CD8-positive, alpha-beta memory T cell (primary cell): ENCODE results near the gene FARP2. TPM values are rescaled to one million over a fixed set of nuclear protein-coding genes. Genes with fewer than 3 reads are reported as not detected.

Experiments used
- CTCF ChIA-PET: fragments of 350-600 bp; sonication (Branson Sonifier 250); formaldehyde crosslinking; loops from one replicate; lab custom pipeline; 2021; ENCODE audit warnings: antibody characterized with exemption; lab: Charles Lee
- POLR2A ChIA-PET: fragments of 350-600 bp; sonication (Branson Sonifier 250); formaldehyde crosslinking; loops from one replicate; lab custom pipeline; 2021; ENCODE audit warnings: antibody characterized with exemption; lab: Charles Lee
- DNase-seq, 5 donors: peaks; one replicate each; pipeline versions ENCODE4 v3.0.0 to v3.0.0-alpha.2; 2020 to 2022; ENCODE audit warnings: mixed read lengths in 1 of 5
- H3K27ac ChIP-seq: one replicate; pipeline ENCODE4 v1.7.0; 2013; ENCODE audit warnings: low read depth, mild to moderate bottlenecking, low read length, moderate library complexity
- H3K27me3 ChIP-seq: 2 replicates; pipeline ENCODE4 v1.7.0; 2013; ENCODE audit warnings: low read length, mild to moderate bottlenecking; ENCODE audit not compliant: insufficient read depth, poor library complexity, severe bottlenecking
- H3K36me3 ChIP-seq: 2 replicates; pipeline ENCODE4 v1.7.0; 2013; ENCODE audit warnings: mild to moderate bottlenecking, low read length, moderate library complexity; ENCODE audit not compliant: insufficient read depth
- H3K4me1 ChIP-seq: 2 replicates; pipeline ENCODE4 v1.7.0; 2013; ENCODE audit warnings: mild to moderate bottlenecking, low read length, moderate library complexity; ENCODE audit not compliant: insufficient read depth
- H3K4me3 ChIP-seq: 2 replicates; pipeline ENCODE4 v1.7.0; 2013; ENCODE audit warnings: mild to moderate bottlenecking, low read length
- H3K9me3 ChIP-seq: 2 replicates; pipeline ENCODE4 v1.7.0; 2013; ENCODE audit warnings: mild to moderate bottlenecking, low read length
- H3K27ac Mint-ChIP-seq, 8 donors: one replicate each; pipeline ENCODE4 v1.8.0; 2020 to 2021; ENCODE audit warnings: mixed read lengths in 8 of 8, mild to moderate bottlenecking in 6 of 8, inconsistent platforms in 3 of 8, moderate library complexity in 3 of 8
- H3K27me3 Mint-ChIP-seq, 2 donors: one replicate each; pipeline ENCODE4 v1.8.0; 2020 to 2021; ENCODE audit warnings: mixed read lengths in 2 of 2, mild to moderate bottlenecking in 1 of 2, moderate library complexity in 1 of 2
- H3K36me3 Mint-ChIP-seq, 3 donors: one replicate each; pipeline ENCODE4 v1.8.0; 2020 to 2021; ENCODE audit warnings: mixed read lengths in 3 of 3, inconsistent platforms in 1 of 3, mild to moderate bottlenecking in 1 of 3
- H3K4me1 Mint-ChIP-seq, 3 donors: one replicate each; pipeline ENCODE4 v1.8.0; 2020 to 2021; ENCODE audit warnings: mixed read lengths in 3 of 3, inconsistent platforms in 1 of 3, mild to moderate bottlenecking in 1 of 3
- H3K4me3 Mint-ChIP-seq, 7 donors: one replicate each; pipeline ENCODE4 v1.8.0; 2020 to 2021; ENCODE audit warnings: mixed read lengths in 7 of 7, mild to moderate bottlenecking in 6 of 7, moderate library complexity in 4 of 7, inconsistent platforms in 2 of 7
- H3K9me3 Mint-ChIP-seq, 5 donors: one replicate each; pipeline ENCODE4 v1.8.0; 2020 to 2022; ENCODE audit warnings: mixed read lengths in 5 of 5, mild to moderate bottlenecking in 3 of 5, moderate library complexity in 2 of 5, inconsistent platforms in 1 of 5
- polyA plus RNA-seq: library from polyadenylated mRNA; unstranded; fragments of 300-500 nt; fragmentation: Illumina TruSeq; gene quantifications from one replicate; pipeline ENCODE4 v1.2.3, GENCODE V29; 2021
- total RNA-seq, 2 experiments: library from RNA; stranded (reverse); gene quantifications; one replicate each; pipeline ENCODE4 v1.2.3, GENCODE V29; 2021

The FARP2 gene
- total and polyA plus RNA-seq, 3 experiments from 2014 or later: 10.4 to 36.0 (median 32.8) TPM

DNA sequence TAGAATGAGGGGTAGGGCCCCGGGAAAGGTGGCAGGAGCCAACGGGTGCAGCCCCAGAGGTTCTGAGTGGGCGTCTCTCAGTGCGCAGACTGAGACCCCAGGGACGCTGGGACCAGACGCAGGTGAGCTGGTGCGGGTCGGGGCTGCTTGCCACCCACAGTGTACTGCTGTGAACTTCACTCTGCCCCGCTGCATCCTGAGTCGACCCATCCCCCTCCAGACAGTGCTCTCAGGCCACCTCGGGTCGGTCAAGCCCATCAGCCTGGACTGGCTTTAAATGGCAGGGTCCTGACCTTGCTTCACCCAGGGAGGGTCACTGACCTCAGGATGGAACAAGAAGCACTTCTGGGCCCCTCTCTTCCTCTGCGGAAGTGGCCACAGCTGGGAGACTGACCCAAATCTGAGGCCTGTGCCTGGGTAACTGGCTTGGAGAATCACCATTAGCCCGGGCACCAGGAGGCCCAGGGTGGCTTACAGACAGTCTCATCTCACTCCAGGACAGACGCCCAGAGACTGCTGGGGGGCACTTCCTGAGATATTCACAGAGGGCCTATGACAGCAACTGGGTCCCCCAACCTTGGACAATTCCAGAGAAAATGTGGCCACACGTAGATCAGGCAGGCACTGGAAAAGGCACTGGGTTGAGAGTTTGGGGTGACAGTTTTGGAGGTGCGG is 178.8 kb downstream of the FARP2 start:
- Mint-ChIP-seq H3K36me3 (peaks cover 0 to 6% (median 0%) of the 10 kb centered on the region in 3 donors), H3K27me3 (peaks cover 7 to 24% of the 10 kb centered on the region in 2 donors), H3K9me3 (no peaks in the 10 kb centered on the region), H3K4me3 (no peak overlapping the region), H3K4me1 (no peaks in the 10 kb centered on the region), H3K27ac (no peak overlapping the region)
- peak in 1 of 5 donors; percentile 30 for DNase-seq
- no peaks in the 10 kb centered on the region for H3K4me1 ChIP-seq
- CTCF ChIA-PET: no interaction called here
- no peak overlapping the region for H3K27ac ChIP-seq
- no peak overlapping the region for H3K4me3 ChIP-seq
- H3K27me3 ChIP-seq: no peaks in the 10 kb centered on the region
- no peaks in the 10 kb centered on the region for H3K9me3 ChIP-seq
- POLR2A ChIA-PET: no interaction called here
- no peaks in the 10 kb centered on the region for H3K36me3 ChIP-seq

GRCh38 chr2:241535871-241536655 is 180.0 kb downstream of the FARP2 start:
- peak in 1 of 5 donors; percentile 35 for DNase-seq
- Mint-ChIP-seq H3K36me3 (peaks cover 0 to 6% (median 0%) of the 10 kb centered on the region in 3 donors), H3K4me3 (no peak overlapping the region), H3K9me3 (no peaks in the 10 kb centered on the region), H3K27me3 (peaks cover 12 to 25% of the 10 kb centered on the region in 2 donors), H3K4me1 (peaks cover 0 to 5% (median 3%) of the 10 kb centered on the region in 3 donors), H3K27ac (no peak overlapping the region)
- no peaks in the 10 kb centered on the region for H3K4me1 ChIP-seq
- peaks cover 6% of the 10 kb centered on the region for H3K27me3 ChIP-seq
- H3K36me3 ChIP-seq: no peaks in the 10 kb centered on the region
- no peak overlapping the region for H3K4me3 ChIP-seq
- H3K9me3 ChIP-seq: no peaks in the 10 kb centered on the region
- no peak overlapping the region for H3K27ac ChIP-seq
- ChIA-PET POLR2A (no interaction called here), CTCF (no interaction called here)

- Histone ChIP-seq H3K4me1 (no peaks in the 10 kb centered on the region), H3K9me3 (no peaks in the 10 kb centered on the region), H3K4me3 (no peak overlapping the region), H3K27ac (no peak overlapping the region), H3K27me3 (peaks cover 6% of the 10 kb centered on the region), H3K36me3 (no peaks in the 10 kb centered on the region)
- H3K4me3 Mint-ChIP-seq: no peak overlapping the region
- H3K36me3 Mint-ChIP-seq: peaks cover 0 to 6% (median 0%) of the 10 kb centered on the region in 3 donors
- CTCF ChIA-PET: no interaction called here
- no peaks in the 10 kb centered on the region for H3K9me3 Mint-ChIP-seq
- POLR2A ChIA-PET: no interaction called here
- no peak for DNase-seq
- H3K4me1 Mint-ChIP-seq: peaks cover 0 to 5% (median 3%) of the 10 kb centered on the region in 3 donors
- peaks cover 19 to 29% of the 10 kb centered on the region in 2 donors for H3K27me3 Mint-ChIP-seq
- no peak overlapping the region for H3K27ac Mint-ChIP-seq
Measured at GRCh38 chr2:241538838-241539615, 182.9 kb downstream of the FARP2 start.

- Histone ChIP-seq H3K27ac (no peak overlapping the region), H3K27me3 (peaks cover 6% of the 10 kb centered on the region), H3K36me3 (no peaks in the 10 kb centered on the region), H3K9me3 (no peaks in the 10 kb centered on the region), H3K4me3 (no peak overlapping the region), H3K4me1 (no peaks in the 10 kb centered on the region)
- ChIA-PET CTCF (no interaction called here), POLR2A (no interaction called here)
- Mint-ChIP-seq H3K36me3 (peaks cover 0 to 6% (median 0%) of the 10 kb centered on the region in 3 donors), H3K9me3 (no peaks in the 10 kb centered on the region), H3K27me3 (peaks cover 19 to 27% of the 10 kb centered on the region in 2 donors), H3K27ac (no peak overlapping the region), H3K4me1 (peaks cover 0 to 5% (median 3%) of the 10 kb centered on the region in 3 donors), H3K4me3 (no peak overlapping the region)
- DNase-seq: peak in 1 of 5 donors; percentile 29
Measured at GRCh38 chr2:241539616-241540374, 183.7 kb downstream of the FARP2 start.

DNA sequence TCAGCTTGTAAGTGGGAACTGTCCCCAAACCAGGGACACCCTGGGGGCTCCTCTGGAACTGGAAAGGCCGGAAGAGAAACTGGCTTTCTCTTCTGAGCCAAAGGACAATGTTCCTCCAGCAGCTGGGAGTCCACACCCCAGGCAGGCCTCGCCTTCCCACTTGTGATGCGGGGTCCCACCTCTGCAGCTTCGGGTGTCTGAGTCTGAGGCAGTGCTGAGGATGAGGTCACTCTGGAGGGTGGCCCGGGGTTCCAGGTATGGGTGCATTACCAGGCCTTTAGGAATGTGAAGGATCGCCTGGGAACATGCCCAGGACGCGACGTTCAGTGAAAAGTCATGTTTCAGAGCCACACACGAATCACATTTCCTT is 184.3 kb downstream of the FARP2 start:
- Histone ChIP-seq H3K9me3 (no peaks in the 10 kb centered on the region), H3K27me3 (peaks cover 6% of the 10 kb centered on the region), H3K4me3 (no peak overlapping the region), H3K4me1 (no peaks in the 10 kb centered on the region), H3K36me3 (no peaks in the 10 kb centered on the region), H3K27ac (no peak overlapping the region)
- ChIA-PET CTCF (no interaction called here), POLR2A (no interaction called here)
- H3K36me3 Mint-ChIP-seq: peaks cover 0 to 6% (median 0%) of the 10 kb centered on the region in 3 donors
- peaks cover 0 to 5% (median 3%) of the 10 kb centered on the region in 3 donors for H3K4me1 Mint-ChIP-seq
- H3K27me3 Mint-ChIP-seq: peaks cover 19 to 27% of the 10 kb centered on the region in 2 donors
- no peak for DNase-seq
- H3K4me3 Mint-ChIP-seq: peak overlapping the region in 5 of 7 donors; percentile 36 to 62 (median 49)
- H3K9me3 Mint-ChIP-seq: no peaks in the 10 kb centered on the region
- H3K27ac Mint-ChIP-seq: no peak overlapping the region

- Histone ChIP-seq H3K4me1 (no peaks in the 10 kb centered on the region), H3K27me3 (peaks cover 8% of the 10 kb centered on the region), H3K36me3 (no peaks in the 10 kb centered on the region), H3K9me3 (no peaks in the 10 kb centered on the region), H3K27ac (no peak overlapping the region), H3K4me3 (no peak overlapping the region)
- peak in 4 of 5 donors; percentile 30 to 50 (median 40) for DNase-seq
- H3K4me3 Mint-ChIP-seq: peak overlapping the region in 6 of 7 donors; percentile 36 to 62 (median 52)
- peaks cover 0 to 5% (median 3%) of the 10 kb centered on the region in 3 donors for H3K4me1 Mint-ChIP-seq
- H3K36me3 Mint-ChIP-seq: peaks cover 0 to 6% (median 0%) of the 10 kb centered on the region in 3 donors
- no peaks in the 10 kb centered on the region for H3K9me3 Mint-ChIP-seq
- ChIA-PET POLR2A (no interaction called here), CTCF (no interaction called here)
- peaks cover 19 to 27% of the 10 kb centered on the region in 2 donors for H3K27me3 Mint-ChIP-seq
- no peak overlapping the region for H3K27ac Mint-ChIP-seq
Measured at GRCh38 chr2:241540771-241541561, 184.9 kb downstream of the FARP2 start.
